GM12872 (cell line): ENCODE data around the gene RTCB.

Experiments
- TF ChIP-seq, protein P1 (sequence below): IDR thresholded peaks from 3 replicates; pipeline ENCODE4 v1.5.1; 2011; ENCODE audit warnings: low read depth, mild to moderate bottlenecking, low read length, moderate library complexity; ENCODE audit not compliant: insufficient read depth

Gene RTCB

DNA sequence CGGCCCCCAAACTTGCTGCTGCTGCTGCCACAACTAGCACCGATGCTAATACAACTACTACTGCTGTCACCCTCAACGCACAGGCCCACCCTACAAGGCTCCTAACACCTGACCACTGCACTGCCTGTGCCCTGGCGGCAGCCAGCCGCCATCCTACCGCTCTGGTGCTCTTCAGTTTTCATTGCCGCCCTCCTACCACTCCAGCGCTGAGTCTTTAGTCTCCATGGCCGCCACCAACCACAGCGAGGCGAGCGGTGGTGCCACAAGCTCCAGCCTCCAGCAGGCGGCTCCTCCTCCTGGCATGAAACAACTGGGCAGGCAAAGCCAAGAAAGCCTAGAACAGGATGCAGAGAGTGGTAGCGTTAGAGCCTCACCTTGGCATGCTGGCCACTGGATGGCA lies 59.4 kb downstream of the RTCB start:
- TF ChIP-seq, protein P1, sequence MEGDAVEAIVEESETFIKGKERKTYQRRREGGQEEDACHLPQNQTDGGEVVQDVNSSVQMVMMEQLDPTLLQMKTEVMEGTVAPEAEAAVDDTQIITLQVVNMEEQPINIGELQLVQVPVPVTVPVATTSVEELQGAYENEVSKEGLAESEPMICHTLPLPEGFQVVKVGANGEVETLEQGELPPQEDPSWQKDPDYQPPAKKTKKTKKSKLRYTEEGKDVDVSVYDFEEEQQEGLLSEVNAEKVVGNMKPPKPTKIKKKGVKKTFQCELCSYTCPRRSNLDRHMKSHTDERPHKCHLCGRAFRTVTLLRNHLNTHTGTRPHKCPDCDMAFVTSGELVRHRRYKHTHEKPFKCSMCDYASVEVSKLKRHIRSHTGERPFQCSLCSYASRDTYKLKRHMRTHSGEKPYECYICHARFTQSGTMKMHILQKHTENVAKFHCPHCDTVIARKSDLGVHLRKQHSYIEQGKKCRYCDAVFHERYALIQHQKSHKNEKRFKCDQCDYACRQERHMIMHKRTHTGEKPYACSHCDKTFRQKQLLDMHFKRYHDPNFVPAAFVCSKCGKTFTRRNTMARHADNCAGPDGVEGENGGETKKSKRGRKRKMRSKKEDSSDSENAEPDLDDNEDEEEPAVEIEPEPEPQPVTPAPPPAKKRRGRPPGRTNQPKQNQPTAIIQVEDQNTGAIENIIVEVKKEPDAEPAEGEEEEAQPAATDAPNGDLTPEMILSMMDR, result no peak

DNA sequence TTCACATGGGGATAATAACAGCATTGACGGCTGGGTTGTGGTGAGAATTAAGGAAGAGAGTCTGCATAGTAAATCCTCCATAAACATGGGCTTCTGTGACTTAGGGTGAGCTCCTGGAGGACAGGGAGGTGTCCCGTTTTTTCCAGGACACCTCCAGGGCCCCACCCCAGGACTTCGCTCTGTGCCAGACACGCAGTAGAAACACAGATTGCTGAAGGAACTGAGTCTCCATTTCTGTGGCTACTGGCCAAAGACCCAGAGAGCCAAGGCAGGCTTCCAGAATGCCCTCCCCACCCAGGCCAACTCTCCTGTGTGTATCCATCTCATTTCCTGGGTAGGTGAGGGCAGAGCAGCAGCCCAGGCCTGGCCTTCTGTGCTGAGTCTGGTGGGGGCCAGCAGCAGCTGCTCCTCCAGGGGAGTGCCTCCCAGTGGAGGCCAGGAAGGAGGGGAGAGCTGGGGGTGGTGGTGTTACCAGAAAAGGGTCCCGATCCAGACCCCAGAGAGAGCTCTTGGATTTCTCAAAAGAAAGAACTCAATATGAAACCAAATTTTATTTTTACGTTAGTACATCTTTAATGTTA lies 63.9 kb downstream of the RTCB start:
- TF ChIP-seq, protein P1, result no peak

DNA sequence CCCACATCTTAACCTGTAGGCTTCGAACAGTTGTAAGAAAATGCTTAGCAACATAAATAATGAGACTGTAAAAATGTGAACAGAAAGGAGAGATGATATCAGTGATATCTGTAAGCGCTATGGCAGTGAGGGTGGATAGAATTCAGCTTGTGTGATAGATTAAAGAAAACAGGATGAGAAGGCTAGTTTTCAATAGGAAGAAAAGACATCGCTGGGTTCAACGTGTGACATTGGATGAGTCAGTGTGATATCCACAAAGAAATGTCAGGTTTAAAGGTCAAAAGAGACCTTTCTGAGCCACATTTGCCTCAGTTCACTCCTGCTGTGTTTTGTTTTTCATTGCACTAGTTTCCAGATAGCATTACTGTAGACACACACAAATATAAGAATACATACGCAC lies 68.1 kb downstream of the RTCB start:
- TF ChIP-seq, protein P1, result no peak

DNA sequence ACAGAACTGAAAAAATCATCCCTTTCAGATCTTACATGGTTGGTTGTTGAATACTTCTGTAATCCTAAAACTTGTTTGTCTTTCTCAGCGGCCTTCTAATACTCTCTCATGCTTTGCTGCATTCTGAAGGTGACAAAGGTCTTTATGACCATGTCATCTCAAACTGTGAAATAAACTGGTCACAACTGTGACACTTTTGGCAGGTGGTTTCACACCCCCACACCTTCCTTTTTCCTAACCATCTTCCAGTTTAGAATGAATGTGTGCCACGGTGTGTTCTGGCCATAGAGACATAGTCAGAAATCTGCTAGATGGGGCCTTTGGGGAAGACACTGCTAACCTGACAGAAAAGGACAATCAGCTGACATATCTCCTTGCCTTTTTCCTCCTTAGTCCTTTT lies 69.1 kb downstream of the RTCB start:
- TF ChIP-seq, protein P1, result no peak

DNA sequence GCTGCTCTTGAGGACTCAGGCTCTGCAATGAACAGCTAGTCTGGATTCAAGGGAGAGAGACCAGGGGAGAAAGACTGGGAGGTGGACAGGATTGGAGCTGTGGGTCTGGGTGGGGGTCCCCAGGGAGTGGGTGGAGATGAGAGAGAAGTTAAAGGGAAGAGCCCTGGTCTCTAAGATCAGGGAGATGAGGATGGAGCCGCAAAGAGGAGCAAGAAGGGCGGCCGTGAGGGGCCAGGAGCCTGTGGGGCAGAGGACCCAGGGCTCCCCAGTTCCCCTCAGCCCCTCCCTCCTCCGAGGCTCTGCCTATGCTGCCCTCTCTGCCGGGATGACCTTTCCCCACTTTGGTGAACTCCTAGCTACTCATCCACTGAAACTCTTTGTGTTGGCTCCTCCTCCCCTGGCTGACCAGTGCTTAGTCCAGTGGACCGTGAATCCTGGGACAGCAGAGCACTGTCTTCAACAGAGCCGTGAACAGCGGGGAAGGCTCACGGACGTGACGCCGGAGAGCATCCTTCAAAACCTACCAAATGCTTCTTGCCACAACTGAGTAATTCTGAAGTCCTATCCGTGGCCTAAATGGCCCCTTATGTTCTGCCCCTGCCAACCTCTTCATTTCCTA lies 70.8 kb downstream of the RTCB start:
- TF ChIP-seq, protein P1, result no peak

DNA sequence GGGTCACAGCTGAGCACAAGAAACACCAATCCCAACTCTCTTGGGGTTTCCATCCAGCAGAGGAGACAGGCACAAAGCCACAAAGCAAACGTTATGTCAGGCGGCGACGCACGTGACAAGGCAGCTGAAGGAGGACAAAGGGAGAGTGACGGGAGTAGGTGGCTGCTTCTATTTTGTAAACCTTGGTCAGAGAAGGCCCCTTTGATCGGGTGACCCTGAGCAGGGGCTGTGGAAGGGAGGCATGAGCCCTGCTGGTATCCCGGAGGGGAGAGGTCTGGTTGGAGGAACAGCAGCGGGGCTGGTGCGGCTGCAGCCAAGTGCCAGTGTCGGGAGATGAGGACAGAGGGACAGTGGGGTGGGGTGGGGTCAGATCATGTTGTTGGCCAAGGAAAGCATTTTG lies 71.6 kb downstream of the RTCB start:
- TF ChIP-seq, protein P1, result no peak

DNA sequence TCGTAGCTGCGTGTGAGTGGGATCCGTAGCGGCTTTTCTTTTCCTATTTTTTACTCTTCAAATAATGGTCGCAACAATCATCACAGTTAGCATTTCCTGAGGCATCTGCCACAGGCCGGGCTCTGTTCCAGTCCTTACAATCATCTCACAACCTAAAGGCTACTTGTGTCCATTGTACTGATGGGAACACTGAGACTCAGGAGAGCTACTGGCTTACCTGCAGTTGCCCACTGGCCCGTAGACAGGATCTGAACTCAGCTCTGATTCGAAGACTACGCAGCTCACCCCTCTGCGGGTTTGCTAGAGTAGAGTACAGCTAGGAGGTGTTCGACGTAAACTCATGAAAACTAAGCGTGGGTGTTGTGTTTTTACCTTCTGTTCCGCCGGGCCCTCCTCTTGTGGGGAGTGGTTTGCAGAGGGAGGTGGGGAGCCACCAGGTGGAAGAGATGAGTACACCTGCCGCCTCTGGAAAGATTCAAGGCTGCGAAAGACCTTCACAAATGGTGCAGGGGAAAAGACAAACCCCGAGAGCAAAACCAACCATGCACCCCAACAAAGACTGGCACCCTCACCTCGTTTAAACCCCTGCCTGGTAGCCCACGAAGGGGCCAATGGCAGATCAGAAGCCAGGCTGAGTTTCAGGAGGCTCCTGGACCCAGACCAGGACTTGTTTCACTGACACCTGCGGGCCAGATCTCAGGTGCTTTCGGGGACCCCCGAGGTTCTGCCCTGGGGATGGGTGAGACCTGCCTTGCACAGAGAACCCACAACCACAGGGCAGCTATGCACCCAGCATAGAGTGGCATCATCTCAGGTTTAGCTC lies 72.6 kb downstream of the RTCB start:
- TF ChIP-seq, protein P1, result no peak
